ENCODE measurements around the gene SLC6A11.
A peak's percentile ranks its signal among the peaks of the same experiment; 100 is the strongest.

SLC6A11 gene

GRCh38 chr3:10957976-10958749 is 142.1 kb downstream of the SLC6A11 start:
- no peak for DNase-seq

GRCh38 chr3:10960255-10960654 is 144.2 kb downstream of the SLC6A11 start:
- no peak for DNase-seq

GRCh38 chr3:10961921-10962320 is 145.9 kb downstream of the SLC6A11 start:
- DNase-seq: no peak

- no peak for DNase-seq
These were observed 146.5 kb downstream of the SLC6A11 start for GRCh38 chr3:10962481-10963036.

- no peak for DNase-seq
These were observed 148.6 kb downstream of the SLC6A11 start for GRCh38 chr3:10964537-10965167.

- no peak for DNase-seq
These were observed 152.4 kb downstream of the SLC6A11 start for GRCh38 chr3:10968401-10968800.

GRCh38 chr3:10970306-10970960 is 154.4 kb downstream of the SLC6A11 start:
- DNase-seq: no peak

- no peak for DNase-seq
These were observed 156.2 kb downstream of the SLC6A11 start for GRCh38 chr3:10972072-10972782.

GRCh38 chr3:10973046-10973595 is 157.1 kb downstream of the SLC6A11 start:
- DNase-seq: no peak

GRCh38 chr3:10974131-10974530 is 158.1 kb downstream of the SLC6A11 start:
- no peak for DNase-seq

GRCh38 chr3:10974746-10975375 is 158.8 kb downstream of the SLC6A11 start:
- no peak for DNase-seq

GRCh38 chr3:10975695-10976234 is 159.7 kb downstream of the SLC6A11 start:
- no peak for DNase-seq

- DNase-seq: no peak
These were observed 160.7 kb downstream of the SLC6A11 start for GRCh38 chr3:10976770-10977169.

- DNase-seq: no peak
These were observed 162.0 kb downstream of the SLC6A11 start for GRCh38 chr3:10977892-10978510.

GRCh38 chr3:10978956-10979355 is 162.9 kb downstream of the SLC6A11 start:
- no peak for DNase-seq

- no peak for DNase-seq
These were observed 164.3 kb downstream of the SLC6A11 start for GRCh38 chr3:10980312-10980711.

- DNase-seq: no peak
These were observed 165.0 kb downstream of the SLC6A11 start for GRCh38 chr3:10981031-10981430.

GRCh38 chr3:10981961-10982360 is 165.9 kb downstream of the SLC6A11 start:
- no peak for DNase-seq

GRCh38 chr3:10982782-10983181 is 166.8 kb downstream of the SLC6A11 start:
- no peak for DNase-seq

- DNase-seq: peak; percentile 30
These were observed 167.3 kb downstream of the SLC6A11 start for GRCh38 chr3:10983219-10983916.
